HS-27A (cell line): ENCODE results near the gene VSTM2L.
"Not testable (repeated sequence)": the region's sequence is repeated elsewhere in the genome, so short reads cannot be mapped to it uniquely, and the experiment has no call there.

ENCODE experiments used
- DNase-seq: peaks from one replicate; pipeline ENCODE4 v3.0.0-alpha.2; 2012; ENCODE audit warnings: low read depth, missing footprints

VSTM2L gene

DNA sequence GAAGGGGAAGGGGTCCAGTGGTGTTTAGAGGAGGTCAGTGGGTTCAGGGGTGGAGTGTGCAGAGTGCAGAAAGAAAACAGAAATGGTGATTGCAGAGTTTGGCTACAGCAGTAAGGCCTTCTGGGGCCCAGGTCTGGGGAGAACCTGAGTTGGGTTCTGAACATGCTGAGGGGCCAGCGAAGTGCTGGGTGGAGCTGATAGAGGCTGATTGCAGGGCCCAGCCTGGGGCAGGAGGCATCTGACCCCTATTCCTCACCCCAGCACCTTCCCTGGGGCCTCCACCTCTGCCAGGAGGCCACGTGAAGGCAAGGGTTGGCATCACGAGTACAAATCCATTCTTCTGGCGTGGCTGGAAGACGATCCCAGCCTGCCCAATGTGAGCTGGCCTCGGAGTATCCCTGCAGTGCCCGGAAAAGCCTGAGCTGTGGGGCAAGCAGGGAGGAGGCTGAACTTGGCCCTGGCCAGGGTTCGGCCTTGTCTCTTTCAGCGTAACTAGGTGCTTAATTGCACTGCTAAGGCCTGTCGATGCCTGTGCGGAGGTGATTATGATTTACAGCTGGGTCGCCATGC, 35.3 kb downstream of the VSTM2L start:
- DNase-seq: no peak

DNA sequence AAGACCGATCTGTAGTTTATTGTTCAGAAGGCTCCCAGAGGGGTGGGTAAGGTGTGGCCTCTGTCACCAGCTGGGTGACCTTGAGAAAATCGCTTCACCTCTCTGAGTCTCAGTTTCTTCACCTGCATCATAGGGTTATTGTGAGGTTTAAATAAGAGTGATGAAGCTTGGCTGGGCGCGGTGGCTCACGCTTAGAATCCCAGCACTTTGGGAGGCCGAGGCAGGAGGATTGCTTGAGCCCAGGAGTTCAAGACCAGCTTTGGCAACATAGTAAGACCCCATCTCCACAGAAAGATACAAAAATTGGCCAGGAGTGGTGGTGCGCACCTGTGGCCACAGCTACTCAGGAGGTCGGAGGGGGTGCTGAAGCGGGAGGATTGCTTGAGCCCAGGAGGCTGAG, 36.0 kb downstream of the VSTM2L start:
- no peak for DNase-seq

GRCh38 chr20:37939701-37940560, 37.0 kb downstream of the VSTM2L start:
- DNase-seq: no peak

GRCh38 chr20:37940858-37941257, 37.9 kb downstream of the VSTM2L start:
- DNase-seq: no peak

DNA sequence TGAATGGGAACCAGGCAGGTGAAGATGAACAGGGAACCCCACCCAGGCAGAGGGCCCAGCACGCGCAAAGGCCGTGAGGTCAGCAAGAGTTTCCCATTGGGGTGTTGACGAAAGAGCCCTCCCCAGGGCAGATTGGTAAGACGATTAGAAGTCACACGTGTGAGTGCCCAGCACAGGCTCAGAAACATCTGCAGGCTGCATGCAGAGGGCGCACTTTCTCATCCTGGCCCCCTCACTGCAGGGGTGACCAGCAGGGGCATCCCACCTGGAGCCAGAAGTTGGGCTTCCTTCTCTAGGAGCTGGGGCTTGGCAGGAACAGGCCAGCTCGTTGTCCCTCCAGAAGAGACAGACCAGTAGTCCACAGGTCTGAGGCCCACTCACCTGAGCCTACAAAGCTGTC, 38.4 kb downstream of the VSTM2L start:
- DNase-seq: no peak

DNA sequence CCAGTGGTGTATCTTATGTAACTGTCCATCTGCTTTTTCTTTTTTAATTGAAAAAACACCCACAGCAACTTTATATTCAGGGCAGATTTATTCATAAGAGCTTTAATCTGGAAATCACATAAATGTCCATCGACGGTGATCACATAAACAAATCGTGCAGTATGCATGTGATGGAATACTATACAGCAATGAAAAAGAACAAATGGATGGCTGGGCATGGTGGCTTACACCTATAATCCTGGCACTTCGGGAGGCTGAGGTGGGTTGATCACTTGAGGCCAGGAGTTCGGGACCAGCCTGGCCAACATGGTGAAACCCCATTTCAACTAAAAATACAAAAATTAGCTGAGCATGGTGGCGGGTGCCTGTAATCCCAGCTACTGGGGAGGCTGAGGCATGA, 39.1 kb downstream of the VSTM2L start:
- DNase-seq: no peak

GRCh38 chr20:37943033-37943432, 40.1 kb downstream of the VSTM2L start:
- no peak for DNase-seq

DNA sequence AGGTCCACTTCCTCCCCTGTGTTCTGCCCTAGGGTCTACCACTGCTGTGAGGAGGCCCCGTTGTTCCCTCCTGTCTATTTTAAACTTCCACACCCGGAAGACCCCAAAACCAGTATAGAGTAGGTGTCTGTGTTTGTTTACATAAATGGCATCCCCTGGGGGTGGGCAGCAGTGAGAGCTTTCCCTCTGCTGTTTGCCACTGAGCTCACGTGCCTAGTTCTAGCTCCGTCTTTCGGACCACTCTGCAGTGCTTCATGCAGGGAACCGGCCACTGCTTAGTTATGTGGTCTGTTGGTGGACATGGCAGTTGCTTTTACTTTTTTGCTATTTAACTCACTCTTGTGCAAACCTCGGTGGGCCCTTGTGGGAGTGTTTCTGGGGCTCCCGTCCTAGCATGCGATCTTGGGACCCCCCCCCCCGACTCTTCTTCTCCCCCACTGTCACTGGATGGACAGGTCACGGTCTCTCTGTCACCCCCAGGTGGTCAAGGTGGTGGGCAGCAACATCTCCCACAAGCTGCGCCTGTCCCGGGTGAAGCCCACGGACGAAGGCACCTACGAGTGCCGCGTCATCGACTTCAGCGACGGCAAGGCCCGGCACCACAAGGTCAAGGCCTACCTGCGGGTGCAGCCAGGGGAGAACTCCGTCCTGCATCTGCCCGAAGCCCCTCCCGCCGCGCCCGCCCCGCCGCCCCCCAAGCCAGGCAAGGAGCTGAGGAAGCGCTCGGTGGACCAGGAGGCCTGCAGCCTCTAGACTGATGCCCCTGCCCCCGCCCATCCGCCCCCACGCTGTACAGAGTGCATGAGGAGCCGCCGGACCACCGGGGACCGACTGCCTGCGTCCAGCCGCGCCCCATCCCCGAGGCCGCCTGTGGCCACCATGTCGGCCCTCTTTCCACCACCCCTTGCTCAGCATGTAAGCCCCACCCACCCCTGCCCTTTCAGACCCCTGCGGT, 40.9 kb downstream of the VSTM2L start:
- DNase-seq: no peak

DNA sequence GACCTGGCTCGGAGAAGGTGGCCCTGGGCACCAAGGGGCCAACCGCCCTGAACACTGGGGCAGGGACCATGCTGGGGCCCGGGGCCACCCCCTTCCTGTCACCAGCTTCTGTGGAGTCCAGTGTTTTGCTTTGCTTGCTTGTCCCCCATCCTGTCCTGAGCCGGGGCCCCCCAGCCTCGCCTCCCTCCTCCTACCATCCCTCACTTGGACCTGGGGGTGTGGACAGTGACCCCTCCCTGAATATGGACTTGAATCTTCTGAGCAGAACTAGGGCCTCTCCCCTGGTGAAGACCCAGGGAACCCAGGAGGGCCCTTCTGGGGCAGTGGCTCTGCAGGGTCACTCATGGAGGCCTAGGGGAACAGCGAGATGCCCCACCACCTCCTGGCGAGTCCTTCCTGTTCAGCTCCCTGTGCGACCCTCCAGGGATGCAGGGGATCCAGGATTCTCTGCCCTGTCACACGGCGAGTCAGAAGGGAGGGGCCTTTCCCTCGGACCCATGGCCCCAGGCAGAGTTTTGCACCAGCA, 41.6 kb downstream of the VSTM2L start:
- no peak for DNase-seq

GRCh38 chr20:37945091-37945547, 42.2 kb downstream of the VSTM2L start:
- DNase-seq: no peak

- DNase-seq: no peak
These were observed 44.0 kb downstream of the VSTM2L start for GRCh38 chr20:37946946-37947345.

- DNase-seq: no peak
These were observed 45.0 kb downstream of the VSTM2L start for GRCh38 chr20:37947943-37948342.

GRCh38 chr20:37948956-37949355, 46.0 kb downstream of the VSTM2L start:
- DNase-seq: no peak

DNA sequence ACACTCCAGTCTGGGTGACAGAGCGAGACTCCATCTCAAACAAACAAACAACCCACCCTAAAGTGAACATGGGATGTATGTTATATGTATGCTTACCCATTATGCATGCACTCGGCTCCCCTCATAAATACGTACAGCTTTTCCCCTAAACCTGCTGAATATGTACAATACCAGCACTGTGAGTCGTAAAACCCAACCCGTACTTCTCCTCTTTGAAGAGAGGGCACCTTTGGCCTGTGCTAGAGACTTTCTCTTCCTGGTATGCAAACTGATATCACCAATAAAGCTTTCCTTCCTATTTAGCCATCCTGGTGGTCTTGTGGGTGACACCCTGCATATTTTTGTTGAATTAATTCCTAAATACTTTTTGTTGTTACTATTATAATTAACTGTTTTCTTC, 51.3 kb downstream of the VSTM2L start:
- no peak for DNase-seq

- DNase-seq: no peak
These were observed 51.7 kb downstream of the VSTM2L start for GRCh38 chr20:37954626-37955025.

DNA sequence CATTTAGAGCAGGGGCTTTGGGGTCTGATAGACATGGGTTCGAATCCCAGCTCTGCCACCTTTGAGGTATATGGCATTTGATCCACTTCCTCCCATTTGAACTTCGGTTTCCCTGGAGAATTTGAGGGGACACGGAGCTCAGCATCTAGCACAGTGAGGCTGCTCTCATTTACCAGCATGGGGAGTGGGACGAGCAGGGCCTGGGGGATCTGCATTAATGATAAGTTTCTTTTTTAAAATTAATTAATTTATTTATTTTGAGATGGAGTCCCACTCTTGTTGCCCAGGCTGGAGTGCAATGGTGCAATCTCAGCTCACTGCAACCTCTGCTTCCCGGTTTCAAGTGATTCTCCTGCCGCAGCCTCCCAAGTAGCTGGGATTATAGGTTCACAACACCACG, 52.6 kb downstream of the VSTM2L start:
- DNase-seq: no peak

GRCh38 chr20:37956107-37956585, 53.2 kb downstream of the VSTM2L start:
- no peak for DNase-seq

- no peak for DNase-seq
These were observed 56.1 kb downstream of the VSTM2L start for GRCh38 chr20:37958856-37959520.

DNA sequence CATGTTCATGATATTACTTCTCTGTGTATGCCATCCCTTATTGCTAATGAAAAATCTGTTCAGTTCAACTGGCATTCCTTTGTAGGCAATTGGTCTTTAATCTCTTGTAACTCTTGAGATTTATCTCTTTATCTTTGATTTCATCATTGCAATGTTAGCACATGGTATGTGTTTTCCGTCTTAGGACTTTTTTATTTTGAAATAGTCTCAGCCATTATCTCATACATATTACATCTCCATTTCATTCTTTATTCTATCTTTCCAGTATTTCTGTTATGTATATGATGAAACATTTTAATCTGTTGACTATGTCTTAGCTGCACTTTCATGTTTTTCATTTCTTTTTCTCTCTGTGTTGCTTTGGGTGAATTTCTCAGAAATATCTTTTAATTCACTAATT, 58.1 kb downstream of the VSTM2L start:
- DNase-seq: no peak

DNA sequence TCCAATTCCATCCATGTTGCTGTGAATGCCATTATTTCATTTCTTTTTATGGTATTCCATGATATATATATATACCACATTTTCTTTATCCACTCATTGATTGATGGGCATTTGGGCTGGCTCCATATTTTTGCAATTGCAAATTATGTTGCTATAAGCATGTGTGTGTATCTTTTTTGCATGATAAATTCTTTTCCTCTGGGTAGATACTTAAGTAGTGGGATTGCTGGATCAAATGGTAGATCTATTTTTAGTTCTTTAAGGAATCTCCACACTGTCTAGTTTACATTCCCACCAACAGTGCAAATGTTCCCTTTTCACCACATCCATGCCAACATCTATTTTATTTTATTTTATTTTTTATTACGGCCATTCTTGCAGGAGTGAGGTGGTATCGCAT, 60.6 kb downstream of the VSTM2L start:
- DNase-seq: not testable (repeated sequence)

DNA sequence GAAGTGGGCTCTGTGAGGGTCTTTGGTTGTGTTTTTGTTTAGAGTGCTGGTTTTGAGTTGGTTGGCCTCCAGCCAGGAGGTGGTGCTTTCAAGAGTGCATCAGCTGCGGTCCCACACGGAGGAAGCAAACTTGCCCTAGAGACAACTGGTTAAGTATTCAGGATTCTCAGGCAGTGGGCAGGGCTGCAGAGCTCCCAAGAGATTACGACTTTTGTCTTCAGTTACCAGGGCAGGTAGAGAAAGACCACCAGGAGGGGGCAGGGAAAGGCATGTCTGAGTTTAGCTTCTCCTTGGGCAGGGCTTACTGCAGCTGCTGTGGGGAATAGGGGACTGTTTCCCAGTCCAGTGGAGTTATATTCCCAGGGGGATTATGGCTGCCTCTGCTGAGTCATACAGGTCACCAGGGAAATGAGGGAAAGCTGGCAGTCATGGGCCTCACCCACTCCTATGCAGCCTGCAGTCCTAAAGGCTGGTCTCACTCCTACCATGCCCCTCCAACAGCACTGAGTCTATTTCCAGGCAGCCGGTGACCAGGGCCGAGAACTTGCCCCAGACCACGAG, 66.0 kb downstream of the VSTM2L start:
- no peak for DNase-seq
